OCI-LY3 (cell line): ENCODE measurements around the gene PIP4K2C.

Source experiments
- H2AFZ ChIP-seq: fragments of 200-600, 300-600 bp; shearing (Covaris generic); 2 replicates; pipeline ENCODE4 v1.6.0; 2014; ENCODE audit warnings: antibody characterized with exemption, low read depth, low read length
- H3K27ac ChIP-seq: fragments of 200-600, 300-600 bp; sonication (generic); 2 replicates; pipeline ENCODE4 v1.5.1; 2014; ENCODE audit warnings: mild to moderate bottlenecking, low read length, moderate library complexity, mixed read lengths
- H3K27me3 ChIP-seq: fragments of 200-600, 300-600 bp; sonication (generic); 2 replicates; pipeline ENCODE4 v1.6.1; 2014; ENCODE audit warnings: low read depth, low read length, mixed read lengths
- H3K36me3 ChIP-seq: fragments of 200-600, 300-600 bp; sonication (generic); replicated peaks from 2 replicates; pipeline ENCODE3; 2014; ENCODE audit warnings: low read depth, low read length, mixed read lengths
- H3K4me1 ChIP-seq: fragments of 300-600, 200-600 bp; sonication (generic); 2 replicates; pipeline ENCODE4 v1.6.1; 2014; ENCODE audit warnings: low read length, mixed read lengths
- H3K4me2 ChIP-seq: fragments of 200-600, 300-600 bp; sonication (generic); 2 replicates; pipeline ENCODE4 v1.6.1; 2014; ENCODE audit warnings: low read length, mixed read lengths
- H3K4me3 ChIP-seq: fragments of 300-600, 200-600 bp; sonication (generic); 2 replicates; pipeline ENCODE4 v1.5.1; 2014; ENCODE audit warnings: antibody characterized with exemption, mild to moderate bottlenecking, low read length, moderate library complexity
- H3K79me2 ChIP-seq: fragments of 300-600, 200-600 bp; shearing (Covaris generic); 2 replicates; pipeline ENCODE4 v1.6.1; 2014; ENCODE audit warnings: mild to moderate bottlenecking, low read length, mixed read lengths
- H3K9ac ChIP-seq: fragments of 300-600, 200-600 bp; shearing (Covaris generic); 2 replicates; pipeline ENCODE4 v1.6.0; 2014; ENCODE audit warnings: mild to moderate bottlenecking, low read length, moderate library complexity
- H3K9me3 ChIP-seq: fragments of 200-600, 300-600 bp; shearing (Covaris generic); 2 replicates; pipeline ENCODE4 v1.6.1; 2014; ENCODE audit warnings: low read length, mixed read lengths; ENCODE audit not compliant: insufficient read depth
- H4K20me1 ChIP-seq: fragments of 200-600, 300-600 bp; sonication (generic); 2 replicates; pipeline ENCODE4 v1.6.1; 2016; ENCODE audit warnings: low read length, mixed read lengths; ENCODE audit not compliant: insufficient read depth
- EZH2phosphoT487 ChIP-seq: fragments of 200-600 bp; shearing (Covaris generic); IDR thresholded peaks from 2 replicates; pipeline ENCODE4 v1.6.1; 2018; ENCODE audit warnings: antibody characterized with exemption, mixed run types, low read depth
- TF ChIP-seq, protein P1 (sequence below): fragments of 200-600, 300-600 bp; sonication (generic); IDR thresholded peaks from 2 replicates; pipeline ENCODE4 v1.5.1; 2014; ENCODE audit warnings: antibody characterized with exemption, low read length, low read depth

PIP4K2C gene

DNA sequence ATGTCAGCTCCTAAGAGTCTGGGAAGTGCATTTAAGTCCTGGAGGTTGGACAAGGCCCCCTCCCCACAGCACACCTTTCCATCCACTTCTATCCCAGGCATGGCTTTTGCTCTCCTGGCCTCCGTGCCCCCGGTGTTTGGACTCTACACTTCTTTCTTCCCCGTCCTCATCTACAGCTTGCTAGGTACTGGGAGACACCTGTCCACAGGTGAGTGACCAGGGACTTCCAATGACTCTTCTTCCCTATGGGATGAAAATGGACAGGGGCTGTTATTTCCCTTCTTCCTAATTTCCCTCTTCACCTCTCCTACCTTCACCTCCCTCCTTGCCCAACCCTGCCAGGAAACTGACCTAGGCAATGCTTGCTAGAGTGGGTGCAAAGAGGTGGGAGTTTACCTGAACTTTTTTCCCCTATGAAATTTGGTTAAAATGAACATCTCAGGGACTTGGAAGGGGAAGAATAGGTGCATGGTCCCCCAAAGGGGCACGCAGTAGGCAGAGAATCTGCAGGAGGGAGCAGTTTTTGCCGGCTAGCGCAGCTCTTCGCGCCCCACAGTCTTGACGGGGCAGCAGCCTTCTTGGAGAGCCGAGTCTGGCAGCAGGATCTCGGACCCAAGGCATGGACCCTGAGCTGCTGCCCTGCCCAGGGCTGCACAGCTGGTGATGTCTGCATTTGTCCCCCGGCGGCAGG lies 29.4 kb downstream of the PIP4K2C start:
- Histone ChIP-seq H4K20me1 (no peaks in the 10 kb centered on the region), H3K4me2 (no peak overlapping the region), H3K27me3 (no peaks in the 10 kb centered on the region), H3K4me1 (no peaks in the 10 kb centered on the region), H3K9me3 (no peaks in the 10 kb centered on the region), H3K4me3 (no peak overlapping the region), H2AFZ (no peak overlapping the region), H3K27ac (no peak overlapping the region), H3K9ac (no peak overlapping the region), H3K79me2 (no peaks in the 10 kb centered on the region), H3K36me3 (peaks cover 4% of the 10 kb centered on the region)
- TF ChIP-seq EZH2phosphoT487: no peak
- TF ChIP-seq, protein P1, sequence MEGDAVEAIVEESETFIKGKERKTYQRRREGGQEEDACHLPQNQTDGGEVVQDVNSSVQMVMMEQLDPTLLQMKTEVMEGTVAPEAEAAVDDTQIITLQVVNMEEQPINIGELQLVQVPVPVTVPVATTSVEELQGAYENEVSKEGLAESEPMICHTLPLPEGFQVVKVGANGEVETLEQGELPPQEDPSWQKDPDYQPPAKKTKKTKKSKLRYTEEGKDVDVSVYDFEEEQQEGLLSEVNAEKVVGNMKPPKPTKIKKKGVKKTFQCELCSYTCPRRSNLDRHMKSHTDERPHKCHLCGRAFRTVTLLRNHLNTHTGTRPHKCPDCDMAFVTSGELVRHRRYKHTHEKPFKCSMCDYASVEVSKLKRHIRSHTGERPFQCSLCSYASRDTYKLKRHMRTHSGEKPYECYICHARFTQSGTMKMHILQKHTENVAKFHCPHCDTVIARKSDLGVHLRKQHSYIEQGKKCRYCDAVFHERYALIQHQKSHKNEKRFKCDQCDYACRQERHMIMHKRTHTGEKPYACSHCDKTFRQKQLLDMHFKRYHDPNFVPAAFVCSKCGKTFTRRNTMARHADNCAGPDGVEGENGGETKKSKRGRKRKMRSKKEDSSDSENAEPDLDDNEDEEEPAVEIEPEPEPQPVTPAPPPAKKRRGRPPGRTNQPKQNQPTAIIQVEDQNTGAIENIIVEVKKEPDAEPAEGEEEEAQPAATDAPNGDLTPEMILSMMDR: no peak

DNA sequence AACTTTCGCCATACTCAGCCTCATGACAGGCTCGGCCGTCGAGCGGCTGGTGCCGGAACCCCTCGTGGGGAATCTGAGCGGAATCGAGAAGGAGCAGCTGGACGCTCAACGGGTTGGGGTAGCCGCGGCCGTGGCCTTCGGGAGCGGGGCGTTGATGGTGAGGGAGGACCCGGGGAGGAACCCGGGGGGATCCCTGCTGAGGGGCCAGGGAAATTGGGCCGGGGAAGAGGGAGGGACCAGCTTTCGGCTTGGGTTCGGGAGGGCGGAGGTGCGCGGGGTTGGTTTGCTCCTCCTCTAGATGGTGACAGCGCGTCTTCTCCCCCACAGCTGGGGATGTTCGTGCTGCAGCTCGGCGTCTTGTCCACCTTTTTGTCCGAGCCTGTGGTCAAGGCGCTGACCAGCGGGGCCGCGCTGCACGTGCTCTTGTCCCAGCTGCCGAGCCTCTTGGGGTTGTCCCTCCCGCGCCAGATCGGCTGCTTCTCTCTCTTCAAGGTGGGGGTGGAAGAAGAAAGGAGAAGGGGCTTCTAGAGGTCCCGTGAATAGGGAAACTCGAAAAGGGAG lies 30.0 kb downstream of the PIP4K2C start:
- H3K4me1 ChIP-seq: no peaks in the 10 kb centered on the region
- no peaks in the 10 kb centered on the region for H3K27me3 ChIP-seq
- H4K20me1 ChIP-seq: no peaks in the 10 kb centered on the region
- H3K79me2 ChIP-seq: no peaks in the 10 kb centered on the region
- H3K4me2 ChIP-seq: no peak overlapping the region
- TF ChIP-seq, protein P1: no peak
- TF ChIP-seq EZH2phosphoT487: no peak
- peaks cover 4% of the 10 kb centered on the region for H3K36me3 ChIP-seq
- H3K4me3 ChIP-seq: no peak overlapping the region
- H3K27ac ChIP-seq: no peak overlapping the region
- H2AFZ ChIP-seq: no peak overlapping the region
- H3K9me3 ChIP-seq: no peaks in the 10 kb centered on the region
- no peak overlapping the region for H3K9ac ChIP-seq

DNA sequence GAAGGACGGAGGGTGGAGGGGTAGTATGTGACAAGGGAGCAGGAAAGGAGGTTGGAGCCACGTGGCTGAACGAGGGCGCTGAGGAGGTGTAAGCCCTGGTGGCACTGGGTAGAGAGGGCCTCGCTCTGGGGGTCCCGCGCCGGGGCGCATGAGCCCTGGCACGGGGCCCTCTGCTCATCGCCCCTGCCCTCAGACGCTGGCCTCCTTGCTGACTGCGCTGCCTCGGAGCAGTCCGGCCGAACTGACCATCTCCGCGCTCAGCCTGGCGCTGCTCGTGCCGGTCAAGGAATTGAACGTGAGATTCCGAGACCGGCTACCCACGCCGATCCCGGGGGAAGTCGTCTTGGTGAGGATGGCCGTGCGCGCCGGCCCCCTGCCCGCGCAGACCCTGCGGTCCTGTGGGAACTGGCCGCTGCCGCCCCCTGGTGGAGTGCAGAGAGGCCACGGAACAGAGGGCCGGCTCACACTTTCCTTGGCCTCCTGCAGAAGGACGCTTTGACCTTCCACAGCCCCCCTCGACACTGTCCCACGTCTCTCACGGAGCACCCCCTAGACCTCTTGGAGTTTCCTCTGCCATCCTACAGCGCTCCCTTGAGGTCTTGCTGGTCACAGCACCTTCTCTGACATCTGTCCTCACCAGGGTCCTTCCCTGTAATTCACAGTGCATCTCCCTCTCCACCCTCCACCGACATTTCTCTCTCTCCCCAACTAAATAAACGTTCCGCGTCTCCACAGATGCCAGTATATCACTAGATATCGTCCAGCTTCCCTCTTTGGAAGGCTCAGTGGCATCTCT lies 30.7 kb downstream of the PIP4K2C start:
- H4K20me1 ChIP-seq: no peaks in the 10 kb centered on the region
- peaks cover under 1% of the 10 kb centered on the region for H3K36me3 ChIP-seq
- no peaks in the 10 kb centered on the region for H3K4me1 ChIP-seq
- H2AFZ ChIP-seq: no peak overlapping the region
- H3K27ac ChIP-seq: no peak overlapping the region
- H3K9me3 ChIP-seq: no peaks in the 10 kb centered on the region
- no peak overlapping the region for H3K4me2 ChIP-seq
- H3K27me3 ChIP-seq: no peaks in the 10 kb centered on the region
- H3K9ac ChIP-seq: no peak overlapping the region
- H3K79me2 ChIP-seq: no peaks in the 10 kb centered on the region
- no peak overlapping the region for H3K4me3 ChIP-seq
- TF ChIP-seq EZH2phosphoT487: no peak
- TF ChIP-seq, protein P1: peak; percentile 74
